Stimulated activated CD4-positive, alpha-beta T cell treated with anti-CD3 and anti-CD28 coated beads, Interleukin-1b, Interleukin-23, amount 100 ng/mL, for 1 hour (primary cell): ENCODE data around the gene GPR31.

Source experiments
- DNase-seq, 2 donors: peaks; one replicate each; pipeline ENCODE4 v3.0.0-alpha.2; 2020; ENCODE audit warnings: low read depth in 2 of 2

GPR31 gene

GRCh38 chr6:167137881-167138280, 19.9 kb downstream of the GPR31 start:
- no peak for DNase-seq

GRCh38 chr6:167137081-167137480, 20.7 kb downstream of the GPR31 start:
- no peak for DNase-seq

GRCh38 chr6:167136376-167136775, 21.4 kb downstream of the GPR31 start:
- DNase-seq: no peak

- DNase-seq: no peak
Measured at GRCh38 chr6:167134448-167135328, 23.1 kb downstream of the GPR31 start.

GRCh38 chr6:167130712-167131684, 26.8 kb downstream of the GPR31 start:
- DNase-seq: no peak

- DNase-seq: no peak
Measured at GRCh38 chr6:167130008-167130677, 27.6 kb downstream of the GPR31 start.

GRCh38 chr6:167129562-167129961, 28.2 kb downstream of the GPR31 start:
- DNase-seq: no peak

GRCh38 chr6:167129159-167129558, 28.6 kb downstream of the GPR31 start:
- no peak for DNase-seq

- no peak for DNase-seq
Measured at GRCh38 chr6:167127785-167128531, 29.8 kb downstream of the GPR31 start.

- no peak for DNase-seq
Measured at GRCh38 chr6:167125855-167126349, 31.9 kb downstream of the GPR31 start.

- DNase-seq: no peak
Measured at GRCh38 chr6:167125410-167125809, 32.4 kb downstream of the GPR31 start.

GRCh38 chr6:167124753-167125152, 33.0 kb downstream of the GPR31 start:
- DNase-seq: no peak

- DNase-seq: no peak
Measured at GRCh38 chr6:167122827-167123657, 34.7 kb downstream of the GPR31 start, which contains the start of gene CCR6. Gene CCR6, plus strand, starts transcription at chr6:167123096. Its CDS starts 13,039 bp downstream, at chr6:167136135.

- DNase-seq: no peak
Measured at GRCh38 chr6:167122041-167122826, 35.5 kb downstream of the GPR31 start.

GRCh38 chr6:167121335-167121841, 36.4 kb downstream of the GPR31 start:
- no peak for DNase-seq

- DNase-seq: no peak
Measured at GRCh38 chr6:167120583-167120903, 37.2 kb downstream of the GPR31 start.

- no peak for DNase-seq
Measured at GRCh38 chr6:167119670-167120582, 37.9 kb downstream of the GPR31 start.

GRCh38 chr6:167118839-167119238, 38.9 kb downstream of the GPR31 start:
- no peak for DNase-seq
